OCI-LY3 (cell line): Measurements from ENCODE around the gene NOS1AP.
"Not testable (repeated sequence)": the region's sequence is repeated elsewhere in the genome, so short reads cannot be mapped to it uniquely, and the experiment has no call there.

Experiments
- CTCF ChIP-seq: fragments of 200-600, 300-600 bp; sonication (generic); IDR thresholded peaks from 2 replicates; pipeline ENCODE4 v1.5.1; 2014; ENCODE audit warnings: antibody characterized with exemption, low read length, low read depth
- EZH2phosphoT487 ChIP-seq: fragments of 200-600 bp; shearing (Covaris generic); IDR thresholded peaks from 2 replicates; pipeline ENCODE4 v1.6.1; 2018; ENCODE audit warnings: antibody characterized with exemption, mixed run types, low read depth

DNA sequence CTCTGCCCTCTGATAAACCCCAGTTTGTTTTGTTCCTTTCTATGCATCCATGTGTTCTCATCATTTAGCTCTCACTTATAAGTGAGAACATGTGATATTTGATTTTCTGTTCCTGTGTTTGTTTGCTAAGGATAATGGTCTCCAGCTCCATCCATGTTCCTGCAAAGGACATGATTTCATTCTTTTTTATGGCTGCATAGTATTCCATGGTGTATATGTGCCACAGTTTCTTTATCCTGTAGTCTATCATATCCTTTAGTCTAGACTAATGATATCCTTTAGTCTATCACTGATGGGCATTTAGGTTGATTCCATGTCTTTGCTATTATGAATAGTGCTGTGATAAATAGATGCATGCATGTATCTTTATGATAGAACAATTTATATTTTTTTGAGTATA lies 131.6 kb downstream of the NOS1AP start:
- not testable (repeated sequence) for TF ChIP-seq EZH2phosphoT487, CTCF
